Erythroblast (primary cell): Measurements from ENCODE around the gene RBMS1.

Experiments
- GATA1 ChIP-seq: IDR thresholded peaks from 2 replicates; pipeline ENCODE4 v1.6.1; 2011; ENCODE audit warnings: low read depth, mild to moderate bottlenecking, control low read depth, low read length, moderate library complexity
- POLR2A ChIP-seq: IDR thresholded peaks from 2 replicates; pipeline ENCODE4 v1.6.1; 2011; ENCODE audit warnings: mild to moderate bottlenecking, low read length

GRCh38 chr2:160252900-160253299, 240.7 kb downstream of the RBMS1 start:
- TF ChIP-seq POLR2A (no peak), GATA1 (no peak)
